Limb (tissue), 2 donors: Measurements from ENCODE around the gene TBC1D22A.

ENCODE experiments used
- DNase-seq, 2 donors: peaks; one replicate each; pipeline ENCODE4 v3.0.0-alpha.2; 2016; ENCODE audit errors: extremely low spot score in 2 of 2

The TBC1D22A gene

DNA sequence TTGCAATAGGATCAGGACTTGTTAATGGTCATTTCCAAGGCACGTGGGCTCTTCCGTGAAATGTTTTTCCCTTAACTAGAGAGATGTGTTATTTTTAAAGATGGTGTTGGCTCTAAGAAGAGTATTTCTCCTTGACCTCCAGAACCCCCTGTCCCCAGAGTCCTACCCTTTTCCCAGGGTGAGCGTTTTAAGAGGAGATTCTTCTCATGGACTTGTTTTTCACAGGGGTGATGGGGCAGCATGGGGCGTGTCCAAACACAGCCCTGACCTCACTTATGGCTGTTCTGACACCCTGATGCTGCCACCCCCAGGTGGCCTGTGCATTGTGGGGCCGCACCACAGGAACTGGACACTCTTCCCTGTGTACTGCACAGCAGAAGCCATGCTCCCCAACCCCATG lies 335.7 kb downstream of the TBC1D22A start:
- no peak for DNase-seq

DNA sequence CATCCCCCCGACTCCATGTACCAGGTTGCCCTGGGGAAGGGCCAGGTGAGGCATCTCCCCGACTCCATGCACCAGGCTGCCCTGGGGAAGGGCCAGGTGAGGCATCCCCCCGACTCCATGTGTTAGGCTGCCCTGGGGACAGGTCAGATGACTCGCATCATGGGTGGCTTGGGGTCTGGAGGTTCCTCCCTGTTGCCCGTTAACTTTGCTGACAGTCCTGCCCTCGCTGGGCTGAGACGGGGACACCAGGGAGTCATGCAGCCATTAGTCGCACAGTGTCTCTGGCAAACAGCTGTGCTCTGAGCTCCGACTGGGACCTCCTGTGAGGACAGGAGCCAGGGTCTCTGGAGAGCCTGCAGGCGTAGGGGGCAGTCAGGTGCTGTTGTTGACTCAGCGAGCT lies 336.1 kb downstream of the TBC1D22A start:
- no peak for DNase-seq

DNA sequence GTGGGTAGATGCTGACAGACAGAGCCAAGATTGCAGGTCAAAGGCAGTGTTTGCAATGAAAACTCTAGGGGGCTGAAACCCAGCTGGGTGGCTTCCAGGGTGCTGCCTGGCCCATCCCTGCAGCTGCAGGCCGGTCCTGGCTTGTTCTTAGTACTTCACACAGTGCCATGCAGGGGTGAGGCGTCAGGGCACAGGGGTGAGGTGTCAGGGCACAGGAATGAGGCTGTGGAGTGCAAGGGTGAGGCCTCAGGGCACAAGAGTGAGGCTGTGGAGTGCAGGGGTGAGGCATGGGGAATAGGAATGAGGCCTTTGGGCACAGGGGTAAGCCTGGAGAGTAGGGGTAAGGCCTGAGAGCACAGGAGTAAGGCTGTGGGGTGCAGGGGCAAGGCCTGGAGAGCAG lies 337.6 kb downstream of the TBC1D22A start:
- no peak for DNase-seq

DNA sequence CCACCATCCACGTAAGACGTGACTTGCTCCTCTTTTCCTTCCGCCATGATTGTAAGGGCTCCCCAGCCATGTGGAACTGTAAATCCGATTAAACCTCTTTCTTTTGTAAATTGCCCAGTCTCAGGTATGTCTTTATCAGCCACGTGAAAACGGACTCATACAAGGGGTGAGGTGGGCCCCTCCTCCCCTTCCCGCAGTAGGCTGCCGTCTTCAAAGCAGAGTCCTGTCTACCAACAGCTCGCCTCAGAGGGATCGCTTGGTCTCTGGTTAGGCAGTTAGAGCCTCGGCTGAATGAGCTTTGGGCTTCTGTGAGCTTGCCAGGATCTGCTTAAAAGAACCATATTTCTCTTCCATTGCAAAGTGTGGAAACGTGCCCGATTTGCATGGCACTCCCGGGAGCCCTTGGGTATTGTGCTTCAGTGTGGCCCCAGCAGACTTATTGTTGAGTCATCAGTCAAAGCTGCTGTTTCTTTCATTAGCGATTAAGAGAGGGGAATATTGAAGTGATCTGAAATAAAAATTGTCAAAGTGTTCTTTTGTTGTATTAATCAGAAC lies 338.3 kb downstream of the TBC1D22A start:
- DNase-seq: no peak

DNA sequence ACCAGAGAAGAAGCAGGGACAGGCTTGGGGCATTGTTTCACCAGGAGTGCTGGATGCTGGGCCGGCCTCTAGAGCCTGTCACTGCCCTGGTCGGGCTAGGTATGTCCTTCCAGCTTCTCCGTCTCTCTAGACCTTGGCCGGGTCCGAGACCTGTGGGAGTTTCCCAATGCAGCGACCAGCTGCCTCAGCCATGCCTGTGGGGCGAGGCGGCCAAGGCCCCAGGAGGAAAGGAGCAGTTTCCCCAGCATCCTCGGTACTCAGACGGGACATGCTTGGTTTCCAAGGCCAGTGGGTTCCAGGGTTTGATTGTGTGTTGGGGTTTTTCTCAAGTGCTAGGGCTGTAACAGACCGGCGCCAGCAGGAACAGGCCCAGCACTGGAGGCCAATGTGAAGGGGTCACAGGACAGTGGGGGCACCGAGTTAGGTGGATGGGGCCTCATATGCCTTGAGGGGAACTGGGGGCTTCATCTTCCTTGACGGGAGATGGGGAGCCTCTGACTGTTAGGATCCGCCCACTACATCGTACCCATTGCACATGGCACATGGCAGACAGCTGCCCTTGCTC lies 339.0 kb downstream of the TBC1D22A start:
- DNase-seq: no peak

DNA sequence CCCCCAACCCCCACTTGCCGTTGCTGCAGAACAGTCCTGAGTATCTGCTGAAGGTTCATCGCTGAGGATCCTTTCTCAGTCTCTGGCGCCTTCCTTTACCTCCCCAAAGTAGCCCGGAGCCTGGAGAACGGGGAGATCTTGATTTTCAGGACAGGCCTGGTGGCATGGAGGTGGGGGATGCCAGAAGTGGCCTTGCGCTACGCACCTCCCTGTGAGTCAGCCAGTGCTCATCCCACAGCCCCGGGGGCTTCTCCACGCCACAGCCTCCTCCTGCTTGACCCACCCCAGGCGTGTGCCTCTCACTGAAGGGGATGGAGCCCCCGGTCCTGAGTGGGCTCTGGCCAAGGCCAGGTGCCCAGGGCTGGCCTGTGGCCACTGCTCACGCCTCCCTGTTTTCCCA lies 339.6 kb downstream of the TBC1D22A start:
- no peak for DNase-seq

DNA sequence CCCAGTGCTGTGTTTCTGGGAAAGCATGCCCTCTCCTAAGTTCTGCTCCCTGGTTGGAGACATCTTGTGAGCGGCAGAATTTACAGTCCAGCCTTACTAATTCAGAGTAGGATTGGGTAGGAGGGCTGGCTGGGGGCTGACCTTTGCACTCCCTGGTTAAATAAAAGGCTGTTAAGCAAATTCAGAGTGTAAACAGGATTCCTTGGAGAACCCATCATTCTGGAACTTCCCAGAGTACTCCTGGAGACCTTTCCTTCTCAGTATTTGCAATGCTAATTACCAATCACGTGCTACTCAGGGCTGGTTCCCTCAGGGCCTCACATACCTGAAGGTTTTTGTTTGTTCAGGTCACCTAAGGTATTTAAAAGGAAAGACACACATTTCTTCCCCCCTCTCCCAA lies 340.2 kb downstream of the TBC1D22A start:
- DNase-seq: no peak

DNA sequence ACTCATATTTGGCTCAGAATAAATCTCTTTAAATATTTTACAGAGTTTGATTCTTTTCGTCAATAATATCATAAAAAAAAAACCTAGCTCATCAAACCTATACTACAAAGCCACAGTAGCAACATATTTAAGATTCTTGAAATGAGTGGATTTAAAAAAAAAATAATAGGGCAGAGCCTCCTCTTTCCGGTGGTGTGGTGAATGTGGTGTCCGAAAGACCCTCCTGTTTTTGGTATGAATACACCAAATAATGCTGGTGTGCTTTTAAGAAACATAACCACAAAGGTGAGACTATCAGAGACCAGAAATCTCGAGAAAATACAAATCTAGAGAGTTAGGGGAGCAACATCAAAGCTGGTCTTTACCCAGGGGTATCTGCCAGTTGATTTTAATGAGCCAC lies 342.6 kb downstream of the TBC1D22A start:
- no peak for DNase-seq

DNA sequence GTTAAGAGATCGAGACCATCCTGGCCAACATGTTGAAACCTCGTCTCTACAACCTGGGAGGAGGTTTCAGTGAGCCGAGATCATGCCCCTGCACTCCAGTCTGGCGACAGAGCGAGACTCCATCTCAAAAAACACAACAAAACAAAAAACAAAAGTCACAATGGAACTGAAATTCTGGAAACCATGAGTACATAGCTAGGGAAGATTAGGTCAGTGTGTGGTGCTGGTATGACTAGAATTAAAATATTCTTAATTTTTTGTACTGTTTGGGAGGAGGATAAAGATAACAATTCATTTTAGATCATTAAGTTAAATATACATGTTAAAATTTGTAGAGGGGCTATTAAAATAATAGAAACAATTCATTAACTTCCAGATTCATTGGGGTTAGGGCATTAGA lies 344.4 kb downstream of the TBC1D22A start:
- DNase-seq: no peak

DNA sequence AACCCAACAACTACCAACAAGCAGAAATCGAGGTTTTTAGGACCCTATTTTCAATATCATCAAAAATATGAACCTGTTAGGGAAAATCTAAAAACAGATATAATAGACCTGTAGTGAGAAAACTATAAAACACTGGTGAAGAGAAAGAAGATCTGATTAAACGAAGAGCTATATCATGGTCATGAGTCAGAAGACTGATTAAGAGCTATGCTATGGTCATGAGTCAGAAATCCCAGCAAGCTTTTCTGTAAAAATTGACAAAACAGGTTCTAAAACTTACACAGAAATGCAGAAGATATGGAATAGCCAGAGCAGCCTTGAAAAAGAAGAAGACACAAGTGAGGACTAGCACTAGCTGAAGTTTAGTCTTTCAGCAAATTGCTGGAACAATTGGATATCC lies 345.0 kb downstream of the TBC1D22A start:
- no peak for DNase-seq

DNA sequence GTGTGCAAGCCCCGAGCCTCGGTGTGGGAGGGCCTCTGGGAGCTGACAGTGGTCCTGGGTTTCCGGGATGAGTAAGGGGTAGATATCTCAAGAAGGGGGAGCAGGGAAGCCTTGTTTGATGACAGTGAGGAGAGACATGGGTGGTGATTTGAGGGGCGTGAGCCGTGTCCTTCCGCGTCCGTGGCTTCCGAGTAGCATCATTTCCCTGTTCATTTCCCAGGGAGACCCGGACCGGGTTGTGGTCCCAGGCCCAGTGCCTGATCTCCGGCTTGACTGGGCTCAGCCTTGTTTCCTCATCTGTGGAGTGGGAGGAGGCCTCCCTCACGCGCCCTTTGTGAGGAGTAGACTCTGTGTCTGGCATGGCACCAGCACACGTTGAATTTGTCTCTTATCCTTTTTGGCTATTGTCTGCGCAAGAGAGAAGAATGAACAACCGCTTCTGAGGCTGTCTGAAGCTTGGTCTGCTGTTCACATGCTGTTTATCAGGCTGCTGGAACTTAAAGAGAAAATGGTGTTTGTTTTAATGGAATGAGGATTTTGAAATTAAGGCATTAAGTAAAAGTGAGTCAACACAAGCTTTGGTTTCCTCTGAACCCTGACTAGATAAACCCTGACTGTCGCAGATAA lies 348.5 kb downstream of the TBC1D22A start:
- DNase-seq: no peak

DNA sequence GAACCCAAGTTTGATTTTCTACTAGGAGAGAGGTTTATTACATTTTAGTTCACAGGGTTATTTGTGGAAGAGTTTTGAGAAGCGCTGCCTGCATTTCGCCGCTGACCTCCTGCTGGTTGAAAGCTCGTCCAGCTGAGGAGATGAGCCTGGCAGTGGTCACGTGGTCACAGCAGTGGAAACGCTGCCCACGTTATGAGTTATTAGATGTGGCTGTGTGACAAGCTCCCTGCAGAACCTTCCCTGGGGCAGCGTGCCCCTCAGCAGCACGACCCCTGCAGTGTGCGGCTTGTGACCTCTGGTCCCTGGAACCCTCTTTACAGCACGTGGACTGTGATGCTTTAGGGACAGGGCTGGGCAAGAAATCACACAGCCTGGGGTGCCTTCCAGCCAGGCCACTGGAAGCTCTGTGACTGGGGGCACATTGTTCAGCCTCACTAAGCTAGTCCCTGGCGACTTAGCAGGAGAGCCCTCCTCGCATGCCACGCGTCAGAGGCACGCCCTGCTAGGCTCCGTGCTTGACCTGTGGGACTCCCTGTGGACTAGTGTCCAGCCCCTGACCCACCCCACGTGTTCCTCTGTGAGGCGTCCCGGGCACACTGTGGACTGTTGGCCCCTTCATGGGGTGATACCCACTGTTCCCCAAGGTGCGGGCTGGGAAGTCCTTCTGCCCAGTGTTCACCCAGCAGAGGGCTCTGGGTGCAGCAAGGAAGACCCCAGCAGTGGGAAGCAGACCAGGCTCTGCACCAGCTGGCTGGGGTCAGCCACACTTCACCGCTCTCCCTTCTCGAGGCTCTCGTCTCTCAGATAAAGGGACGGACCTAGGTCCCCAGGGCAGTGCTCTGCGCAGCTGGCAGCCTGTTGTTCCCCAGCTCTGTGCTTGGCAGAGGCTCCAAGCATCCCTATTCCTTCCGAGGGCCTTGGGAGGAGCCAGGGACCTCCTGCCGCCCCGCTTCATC lies 349.5 kb downstream of the TBC1D22A start:
- no peak for DNase-seq

DNA sequence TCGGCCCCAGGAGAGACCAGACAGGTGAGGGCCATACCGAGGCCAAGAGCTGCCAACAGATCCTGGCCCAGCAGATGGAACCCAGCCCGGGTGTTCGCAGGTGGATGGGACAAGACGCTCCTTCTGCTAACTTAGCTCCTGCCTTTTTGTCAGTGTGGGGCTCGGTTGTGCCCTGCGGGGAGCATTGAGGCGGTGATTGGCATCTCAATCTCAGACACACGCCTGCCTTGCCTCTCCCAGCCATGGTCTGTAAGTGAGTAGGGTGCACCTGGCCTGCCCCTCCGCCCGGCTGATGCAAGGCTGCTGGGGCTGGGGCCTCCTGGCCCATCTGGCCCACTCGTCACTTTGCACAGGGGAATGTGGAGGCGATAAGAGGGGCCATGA lies 350.1 kb downstream of the TBC1D22A start:
- no peak for DNase-seq

DNA sequence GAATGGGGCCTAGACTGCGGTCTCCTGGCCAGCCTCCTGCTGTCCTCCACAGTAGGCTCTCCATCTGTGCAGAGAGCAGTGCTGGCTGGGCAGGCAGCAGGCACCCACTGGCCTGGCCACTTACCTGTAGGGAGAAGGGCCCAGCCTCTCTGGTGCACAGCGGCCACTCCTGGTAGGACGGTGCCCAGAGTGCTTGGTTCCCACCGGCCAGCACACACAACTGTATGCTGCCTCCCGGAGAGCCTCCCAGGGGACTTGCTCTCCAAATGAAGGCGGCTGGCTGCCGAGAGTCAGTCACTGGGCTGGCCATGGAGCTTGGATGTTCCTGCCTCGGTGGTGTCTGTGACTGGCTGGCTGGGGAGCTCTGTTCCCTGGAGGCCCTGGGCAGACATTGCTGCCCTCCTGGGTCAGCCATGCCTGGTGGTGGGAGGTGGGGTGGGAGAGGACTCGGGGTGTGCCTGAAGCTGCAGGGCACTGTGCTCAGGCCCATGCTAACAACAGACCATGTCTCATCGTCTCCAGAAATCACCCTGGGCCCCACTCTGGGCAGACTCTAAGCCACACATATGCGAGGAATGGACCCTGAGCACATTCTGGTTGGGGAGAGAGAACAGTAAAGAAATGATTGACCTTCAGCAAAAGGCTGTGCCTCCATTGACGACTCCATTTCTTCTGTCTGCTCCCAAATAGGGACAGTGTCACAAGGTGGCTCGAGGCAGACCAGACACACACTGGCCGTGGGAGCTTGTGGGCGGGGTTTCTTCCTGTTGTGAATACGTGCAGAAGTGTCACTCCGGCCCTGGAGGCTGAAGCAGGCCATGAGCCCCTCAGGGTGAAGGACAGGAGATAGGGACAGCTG lies 350.8 kb downstream of the TBC1D22A start:
- no peak for DNase-seq

DNA sequence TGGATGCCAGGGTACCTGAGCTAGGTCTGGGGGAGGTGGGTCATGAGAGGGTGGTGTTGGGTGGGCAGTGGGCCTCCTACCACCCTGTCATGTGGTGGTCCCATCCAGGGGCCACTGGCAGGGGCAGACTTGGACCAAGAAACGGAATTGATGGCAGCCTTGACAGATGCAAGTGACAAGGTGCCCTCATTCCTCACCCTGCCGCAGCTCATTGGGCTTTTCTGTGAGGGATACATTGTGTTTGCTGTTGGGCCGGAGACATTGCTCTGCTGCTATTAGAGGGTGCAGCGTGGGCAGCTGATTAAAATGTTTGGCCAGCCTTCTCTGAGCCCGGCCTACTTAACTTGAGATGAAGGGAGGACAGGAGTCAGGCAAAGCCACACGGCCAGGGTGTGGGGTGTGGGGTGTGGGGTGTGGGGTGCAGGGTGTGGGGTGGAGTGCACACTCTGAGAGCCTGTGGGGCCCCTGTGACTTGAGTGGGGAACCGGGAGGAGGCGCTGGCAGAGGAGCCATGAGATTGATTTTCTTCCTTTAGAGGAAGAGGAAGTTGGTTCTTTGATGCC lies 351.5 kb downstream of the TBC1D22A start:
- DNase-seq: no peak

DNA sequence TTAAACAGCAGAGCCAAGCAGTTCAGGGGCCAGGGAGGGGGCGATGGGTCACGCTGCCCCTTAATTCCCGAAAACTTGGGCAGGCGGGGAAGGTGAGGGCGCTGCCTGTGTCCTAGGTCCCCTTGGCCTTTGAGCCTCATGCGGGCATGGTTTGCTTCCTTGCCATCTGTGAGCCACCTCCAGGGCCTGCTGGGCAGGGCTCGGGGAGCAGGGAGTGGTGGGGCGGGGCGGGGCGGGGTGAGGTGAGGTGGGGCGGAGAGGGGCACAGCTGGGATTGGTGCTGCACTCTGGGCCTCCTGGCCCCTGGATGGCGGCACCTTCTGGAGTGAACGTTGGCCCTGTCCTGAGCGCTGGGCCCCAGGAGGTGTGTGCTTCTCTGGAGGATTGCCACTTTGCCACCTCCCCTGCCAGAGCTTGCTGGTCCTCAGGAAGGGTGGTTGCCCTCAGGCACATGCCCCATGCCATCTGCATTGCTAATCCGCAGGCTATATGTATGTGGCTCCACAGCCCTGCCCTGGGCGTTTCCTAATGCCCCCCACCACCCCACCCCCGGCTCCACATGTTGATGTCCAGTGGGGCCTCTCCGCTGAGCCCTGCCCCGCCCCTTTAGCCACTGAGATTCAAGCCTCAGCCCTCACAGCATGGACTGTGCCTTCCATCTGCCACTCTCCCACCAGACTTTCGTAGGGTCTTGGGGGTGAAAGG lies 352.5 kb downstream of the TBC1D22A start:
- no peak for DNase-seq

DNA sequence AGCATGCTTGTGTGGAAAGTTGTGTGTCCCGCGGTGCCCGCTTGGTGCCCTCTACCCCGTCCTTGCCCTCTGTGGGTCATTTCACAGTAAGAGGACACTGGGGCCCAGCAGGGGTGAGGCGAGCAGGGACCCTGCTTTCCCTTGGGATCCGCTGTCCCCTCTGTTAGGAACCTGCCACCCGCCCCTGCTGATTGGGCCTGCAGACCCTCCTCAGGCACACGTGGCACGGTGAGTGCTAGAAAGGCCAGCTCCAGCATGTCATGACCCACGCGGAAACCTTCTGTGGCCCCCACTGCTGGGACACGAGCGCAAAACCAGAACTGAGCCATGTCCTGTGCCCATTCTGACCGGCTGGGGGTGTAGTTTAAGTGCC lies 353.1 kb downstream of the TBC1D22A start:
- DNase-seq: no peak

DNA sequence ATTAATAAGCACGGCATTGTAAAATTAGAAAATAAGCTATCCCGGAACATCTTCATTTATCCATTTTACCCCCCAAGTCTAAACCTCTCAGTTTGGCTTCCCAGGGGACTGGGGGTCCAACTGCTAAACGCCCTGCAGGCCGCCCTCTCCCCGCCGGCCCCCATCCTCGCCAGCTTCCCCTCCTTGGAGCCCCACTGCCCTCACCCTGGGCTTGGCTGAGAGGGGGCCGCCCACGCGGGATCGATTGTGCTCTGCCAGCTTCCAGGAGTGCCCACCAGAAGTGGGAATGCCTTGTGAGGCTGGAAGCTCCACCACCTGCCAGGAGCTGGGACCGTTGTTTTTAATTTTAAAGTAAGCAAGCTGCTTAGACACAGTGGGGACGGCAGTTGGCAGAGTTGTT lies 353.5 kb downstream of the TBC1D22A start:
- DNase-seq: no peak

DNA sequence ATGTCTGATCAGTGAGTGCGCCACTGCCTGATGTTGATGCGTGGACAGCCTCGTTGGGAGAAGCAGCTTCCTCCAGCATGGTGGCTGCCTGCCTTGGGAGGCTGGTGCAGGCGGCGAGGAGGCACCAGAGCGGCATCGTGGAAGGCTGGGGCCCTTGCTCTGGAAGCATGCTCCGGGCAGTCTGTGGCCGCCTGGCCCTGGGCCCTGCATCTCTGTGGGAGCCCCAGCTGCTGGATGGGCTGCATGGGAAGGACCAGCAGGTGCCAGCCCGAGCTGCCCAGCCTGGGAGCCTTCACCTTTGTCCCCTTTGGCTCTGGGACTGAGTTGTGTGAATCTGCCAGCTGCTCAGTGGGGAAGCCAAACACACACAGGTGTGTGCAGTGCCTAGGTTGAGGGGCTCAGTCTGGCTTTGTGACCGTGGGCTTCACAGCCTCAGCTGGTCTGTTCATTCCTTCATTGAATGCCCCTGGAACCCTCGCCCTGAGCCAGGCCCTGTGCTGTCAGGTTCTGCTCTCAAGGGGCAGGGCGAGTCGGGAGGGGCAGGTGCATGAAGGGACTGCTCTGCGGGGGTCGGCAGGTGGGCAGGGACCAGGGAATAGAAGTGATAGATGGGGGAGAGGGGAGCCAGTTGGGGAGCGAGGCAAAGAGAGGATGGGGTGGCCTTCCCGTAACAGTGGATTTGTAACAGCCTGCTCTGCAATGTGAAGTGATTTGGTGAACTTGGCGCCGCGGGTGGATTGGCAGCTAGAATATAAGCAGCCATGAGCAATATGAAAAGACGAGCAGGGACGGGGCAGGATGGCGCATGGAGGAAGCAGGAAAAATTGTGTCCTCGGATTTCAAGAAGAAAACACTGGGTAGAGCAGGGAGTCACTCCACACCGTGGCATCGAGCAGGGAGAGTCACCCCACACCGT lies 354.2 kb downstream of the TBC1D22A start:
- no peak for DNase-seq
